ENCODE data around the gene MSI2.

- TF ChIP-seq YY1 (IDR thresholded peaks at IDR 0.05; ENCODE audit: insufficient read depth, insufficient read length): no peak
- no peak for TF ChIP-seq SUZ12 (IDR thresholded peaks at IDR 0.05; ENCODE audit: extremely low read depth, insufficient read depth, insufficient read length)
These were observed 462.6 kb downstream of the MSI2 start for GRCh38 chr17:57718878-57719277.
